ENCODE data around the gene SMG5. TPM values are rescaled to one million over a fixed set of nuclear protein-coding genes. Genes with fewer than 3 reads are reported as not detected.
"Not testable (repeated sequence)": the region's sequence is repeated elsewhere in the genome, so short reads cannot be mapped to it uniquely, and the experiment has no call there.

SMG5 gene, protein sequence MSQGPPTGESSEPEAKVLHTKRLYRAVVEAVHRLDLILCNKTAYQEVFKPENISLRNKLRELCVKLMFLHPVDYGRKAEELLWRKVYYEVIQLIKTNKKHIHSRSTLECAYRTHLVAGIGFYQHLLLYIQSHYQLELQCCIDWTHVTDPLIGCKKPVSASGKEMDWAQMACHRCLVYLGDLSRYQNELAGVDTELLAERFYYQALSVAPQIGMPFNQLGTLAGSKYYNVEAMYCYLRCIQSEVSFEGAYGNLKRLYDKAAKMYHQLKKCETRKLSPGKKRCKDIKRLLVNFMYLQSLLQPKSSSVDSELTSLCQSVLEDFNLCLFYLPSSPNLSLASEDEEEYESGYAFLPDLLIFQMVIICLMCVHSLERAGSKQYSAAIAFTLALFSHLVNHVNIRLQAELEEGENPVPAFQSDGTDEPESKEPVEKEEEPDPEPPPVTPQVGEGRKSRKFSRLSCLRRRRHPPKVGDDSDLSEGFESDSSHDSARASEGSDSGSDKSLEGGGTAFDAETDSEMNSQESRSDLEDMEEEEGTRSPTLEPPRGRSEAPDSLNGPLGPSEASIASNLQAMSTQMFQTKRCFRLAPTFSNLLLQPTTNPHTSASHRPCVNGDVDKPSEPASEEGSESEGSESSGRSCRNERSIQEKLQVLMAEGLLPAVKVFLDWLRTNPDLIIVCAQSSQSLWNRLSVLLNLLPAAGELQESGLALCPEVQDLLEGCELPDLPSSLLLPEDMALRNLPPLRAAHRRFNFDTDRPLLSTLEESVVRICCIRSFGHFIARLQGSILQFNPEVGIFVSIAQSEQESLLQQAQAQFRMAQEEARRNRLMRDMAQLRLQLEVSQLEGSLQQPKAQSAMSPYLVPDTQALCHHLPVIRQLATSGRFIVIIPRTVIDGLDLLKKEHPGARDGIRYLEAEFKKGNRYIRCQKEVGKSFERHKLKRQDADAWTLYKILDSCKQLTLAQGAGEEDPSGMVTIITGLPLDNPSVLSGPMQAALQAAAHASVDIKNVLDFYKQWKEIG
- total RNA-seq: 38.8 TPM

DNA sequence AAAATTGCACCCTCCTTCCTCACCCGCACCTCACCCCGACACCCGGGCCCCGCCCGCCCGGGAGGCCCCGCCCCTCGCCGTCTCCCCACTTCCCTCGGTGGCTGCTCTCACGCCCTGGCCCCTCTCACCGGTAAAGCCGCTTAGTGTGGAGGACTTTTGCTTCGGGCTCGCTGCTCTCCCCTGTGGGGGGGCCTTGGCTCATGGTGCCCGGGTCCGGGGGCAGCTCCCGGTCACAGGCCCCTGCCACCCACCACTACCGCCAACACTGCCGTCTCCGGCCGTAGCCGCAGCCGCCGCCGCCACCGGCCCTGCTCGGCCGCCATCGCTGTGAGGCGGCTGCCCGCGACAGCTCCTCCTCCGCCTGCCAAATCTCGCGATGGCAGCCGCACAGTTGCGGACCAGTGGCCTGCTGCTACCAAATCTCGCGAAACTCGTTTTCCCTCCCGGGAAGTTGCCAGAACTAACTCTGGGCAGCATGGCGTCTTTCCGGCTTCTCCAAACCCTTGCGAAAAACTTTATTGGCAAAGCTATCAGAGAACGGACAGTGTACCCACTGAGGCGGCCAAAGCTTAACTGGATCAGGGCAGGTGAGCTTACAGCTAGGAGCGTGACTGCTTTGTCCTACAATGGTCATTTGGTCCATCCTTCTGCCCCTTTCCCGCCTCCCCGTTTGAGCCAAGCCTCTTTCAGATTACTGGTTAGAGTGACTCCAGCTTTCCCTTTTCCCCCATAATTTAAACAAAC lies at the start of gene SMG5:
SMG5 (minus strand) TSS at position 347 of the 744 bp plus-strand sequence; CDS start at position 202, 145 bp downstream.
- Histone ChIP-seq H3K4me3 (ENCODE audit: low read length) (peak within 1 kb of the TSS; percentile 89), H3K9me3 (ENCODE audit: low read depth, low read length) (no peaks in the 10 kb centered on the region), H3K4me1 (ENCODE audit: insufficient read depth, low read length) (peaks cover 69% of the 10 kb centered on the region)

DNA sequence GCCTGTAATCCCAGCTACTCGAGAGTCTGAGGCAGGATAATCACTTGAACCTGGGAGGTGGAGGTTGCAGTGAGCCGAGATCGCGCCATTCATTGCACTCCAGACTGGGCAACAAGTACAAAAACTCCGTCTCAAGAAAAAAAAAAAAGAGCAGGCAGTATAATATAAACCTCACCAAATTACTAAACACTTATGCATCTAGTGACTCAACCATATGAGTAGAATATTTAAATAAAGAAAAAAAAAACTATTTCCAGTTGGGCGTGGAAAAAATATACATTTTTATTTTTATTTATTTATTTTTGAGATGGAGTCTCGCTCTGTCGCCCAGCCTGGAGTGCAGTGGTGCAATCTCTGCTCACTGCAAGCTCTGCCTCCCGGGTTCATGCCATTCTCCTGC lies 40.6 kb upstream of the SMG5 start:
- H3K4me1 ChIP-seq (ENCODE audit: insufficient read depth, low read length); H3K4me3 ChIP-seq (ENCODE audit: low read length); H3K27me3 ChIP-seq (ENCODE audit: insufficient read depth, low read length); H3K9me3 ChIP-seq (ENCODE audit: low read depth, low read length): not testable (repeated sequence)

More for the DNA sequence above, at the start of gene SMG5:
- H3K27me3 ChIP-seq (ENCODE audit: insufficient read depth, low read length): no peaks in the 10 kb centered on the region

DNA sequence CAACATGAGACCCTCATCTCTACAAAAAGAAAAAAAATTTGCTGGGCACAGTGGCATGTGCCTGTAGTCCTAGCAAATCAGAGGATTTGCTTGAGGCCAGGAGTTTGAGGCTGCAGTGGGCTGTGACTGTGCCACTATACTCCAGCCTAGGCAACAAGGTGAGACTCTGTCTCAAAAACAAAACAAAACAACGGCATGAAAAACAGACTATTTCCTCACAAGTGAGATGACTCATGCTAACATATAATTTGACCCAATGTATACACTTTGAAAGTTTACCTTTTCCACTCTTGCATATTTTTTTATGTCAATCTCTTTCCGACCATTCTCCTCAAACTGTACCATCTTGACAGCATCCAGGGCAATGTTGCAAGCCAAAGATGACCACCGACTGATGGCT lies 37.9 kb upstream of the SMG5 start:
- H3K27me3 ChIP-seq (ENCODE audit: insufficient read depth, low read length): no peaks in the 10 kb centered on the region
- no peak overlapping the region for H3K4me3 ChIP-seq (ENCODE audit: low read length)
- no peaks in the 10 kb centered on the region for H3K4me1 ChIP-seq (ENCODE audit: insufficient read depth, low read length)
- H3K9me3 ChIP-seq (ENCODE audit: low read depth, low read length): no peaks in the 10 kb centered on the region

GRCh38 chr1:156319664-156320063 lies 37.0 kb upstream of the SMG5 start:
- Histone ChIP-seq H3K27me3 (ENCODE audit: insufficient read depth, low read length) (no peaks in the 10 kb centered on the region), H3K4me3 (ENCODE audit: low read length) (no peak overlapping the region)

DNA sequence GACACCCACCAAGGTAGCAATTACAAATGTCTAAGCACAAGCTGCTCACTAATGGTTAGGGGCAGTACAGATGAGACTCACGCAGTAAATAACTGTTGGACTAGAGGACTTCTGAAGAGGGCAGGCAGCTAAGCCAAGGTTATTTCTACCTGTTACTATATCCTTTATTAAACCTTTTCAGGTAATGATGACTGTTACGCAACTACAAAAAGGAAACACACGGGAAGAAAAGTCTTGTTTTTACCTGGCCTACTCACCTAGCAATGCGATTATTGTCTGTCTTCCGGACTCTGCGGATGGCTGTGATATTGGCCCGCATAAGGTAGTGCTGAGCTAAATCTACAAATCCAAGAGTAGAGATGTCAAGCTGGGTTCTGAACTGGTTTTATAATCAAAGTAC lies 34.3 kb upstream of the SMG5 start:
- Histone ChIP-seq H3K4me3 (ENCODE audit: low read length) (no peak overlapping the region), H3K9me3 (ENCODE audit: low read depth, low read length) (no peaks in the 10 kb centered on the region), H3K4me1 (ENCODE audit: insufficient read depth, low read length) (no peaks in the 10 kb centered on the region), H3K27me3 (ENCODE audit: insufficient read depth, low read length) (no peaks in the 10 kb centered on the region)

More at GRCh38 chr1:156319664-156320063, 37.0 kb upstream of the SMG5 start:
- Histone ChIP-seq H3K9me3 (ENCODE audit: low read depth, low read length) (no peaks in the 10 kb centered on the region), H3K4me1 (ENCODE audit: insufficient read depth, low read length) (no peaks in the 10 kb centered on the region)

DNA sequence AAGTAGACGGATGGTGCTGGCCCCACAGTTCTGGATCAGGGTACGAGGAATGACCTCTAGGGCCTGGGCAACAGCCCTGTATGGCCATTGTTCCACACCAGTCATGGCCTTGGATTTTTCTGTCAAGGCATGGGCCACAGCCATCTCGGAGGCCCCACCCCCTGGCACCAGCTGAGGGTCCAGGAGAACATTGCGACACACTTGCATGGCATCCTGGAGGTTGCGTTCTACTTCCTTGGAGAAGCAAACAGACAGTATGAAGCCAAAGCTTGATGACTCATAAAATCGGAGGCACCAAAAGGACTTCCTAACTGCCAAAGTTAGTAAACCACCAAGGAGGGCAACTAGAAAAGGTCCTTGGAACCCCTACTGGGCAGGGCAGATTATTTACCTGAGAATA lies 28.3 kb upstream of the SMG5 start:
- Histone ChIP-seq H3K4me1 (ENCODE audit: insufficient read depth, low read length) (peaks cover 6% of the 10 kb centered on the region), H3K4me3 (ENCODE audit: low read length) (no peak overlapping the region), H3K27me3 (ENCODE audit: insufficient read depth, low read length) (no peaks in the 10 kb centered on the region), H3K9me3 (ENCODE audit: low read depth, low read length) (no peaks in the 10 kb centered on the region)

DNA sequence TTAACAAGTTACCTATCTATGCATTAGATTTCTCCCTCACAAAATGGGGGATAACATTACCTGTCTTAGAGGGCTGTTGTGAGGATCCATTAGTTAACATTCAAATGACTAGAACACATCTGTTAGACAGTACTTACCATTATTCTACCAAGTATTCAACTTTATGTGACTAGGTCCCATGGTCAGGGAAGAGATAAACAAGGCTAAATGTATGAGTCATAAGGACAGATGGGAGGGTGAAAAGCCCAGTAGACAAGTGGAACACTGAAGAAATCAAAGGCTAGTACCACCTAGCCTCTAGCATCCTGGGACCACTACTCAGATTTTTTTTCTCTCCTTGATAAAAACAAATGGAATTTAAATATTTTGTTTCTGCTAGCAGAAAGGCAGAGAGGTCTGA lies 25.5 kb upstream of the SMG5 start:
- Histone ChIP-seq H3K9me3 (ENCODE audit: low read depth, low read length) (no peaks in the 10 kb centered on the region), H3K4me1 (ENCODE audit: insufficient read depth, low read length) (peaks cover 6% of the 10 kb centered on the region), H3K27me3 (ENCODE audit: insufficient read depth, low read length) (no peaks in the 10 kb centered on the region), H3K4me3 (ENCODE audit: low read length) (no peak overlapping the region)

- Histone ChIP-seq H3K4me3 (ENCODE audit: low read length) (no peak overlapping the region), H3K9me3 (ENCODE audit: low read depth, low read length) (no peaks in the 10 kb centered on the region), H3K27me3 (ENCODE audit: insufficient read depth, low read length) (no peaks in the 10 kb centered on the region), H3K4me1 (ENCODE audit: insufficient read depth, low read length) (no peaks in the 10 kb centered on the region)
These were observed 22.6 kb upstream of the SMG5 start for GRCh38 chr1:156305215-156305614.

DNA sequence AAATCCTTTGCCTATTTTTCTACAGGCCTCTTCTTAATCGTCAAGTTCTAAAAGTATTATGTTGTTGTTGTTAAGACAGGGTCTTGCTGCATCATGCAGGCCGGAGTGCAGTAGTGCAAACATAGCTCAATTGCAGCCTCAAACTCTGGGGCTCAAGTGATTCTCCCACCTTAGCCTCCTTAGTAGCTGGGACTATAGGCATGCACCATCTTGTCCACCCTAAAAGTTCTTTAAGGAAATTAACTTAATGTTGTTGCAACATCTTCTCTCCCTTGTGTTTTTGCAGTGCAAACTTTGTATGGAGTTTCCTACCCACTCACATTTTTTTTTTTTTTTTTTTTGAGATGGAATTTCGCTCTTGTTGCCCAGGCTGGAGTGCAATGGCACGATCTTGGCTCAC lies 20.6 kb upstream of the SMG5 start:
- no peak overlapping the region for H3K4me3 ChIP-seq (ENCODE audit: low read length)
- H3K9me3 ChIP-seq (ENCODE audit: low read depth, low read length): no peaks in the 10 kb centered on the region
- no peaks in the 10 kb centered on the region for H3K4me1 ChIP-seq (ENCODE audit: insufficient read depth, low read length)
- no peaks in the 10 kb centered on the region for H3K27me3 ChIP-seq (ENCODE audit: insufficient read depth, low read length)

GRCh38 chr1:156298852-156299357 lies 16.3 kb upstream of the SMG5 start, which contains the start of gene VHLL:
TSS of gene VHLL (minus strand) at chr1:156299307. CDS start at chr1:156299189, 118 bp downstream.
- H3K9me3 ChIP-seq (ENCODE audit: low read depth, low read length): no peaks in the 10 kb centered on the region
- no peaks in the 10 kb centered on the region for H3K27me3 ChIP-seq (ENCODE audit: insufficient read depth, low read length)
- peaks cover 18% of the 10 kb centered on the region for H3K4me1 ChIP-seq (ENCODE audit: insufficient read depth, low read length)
- no peak within 1 kb of the TSS for H3K4me3 ChIP-seq (ENCODE audit: low read length)

DNA sequence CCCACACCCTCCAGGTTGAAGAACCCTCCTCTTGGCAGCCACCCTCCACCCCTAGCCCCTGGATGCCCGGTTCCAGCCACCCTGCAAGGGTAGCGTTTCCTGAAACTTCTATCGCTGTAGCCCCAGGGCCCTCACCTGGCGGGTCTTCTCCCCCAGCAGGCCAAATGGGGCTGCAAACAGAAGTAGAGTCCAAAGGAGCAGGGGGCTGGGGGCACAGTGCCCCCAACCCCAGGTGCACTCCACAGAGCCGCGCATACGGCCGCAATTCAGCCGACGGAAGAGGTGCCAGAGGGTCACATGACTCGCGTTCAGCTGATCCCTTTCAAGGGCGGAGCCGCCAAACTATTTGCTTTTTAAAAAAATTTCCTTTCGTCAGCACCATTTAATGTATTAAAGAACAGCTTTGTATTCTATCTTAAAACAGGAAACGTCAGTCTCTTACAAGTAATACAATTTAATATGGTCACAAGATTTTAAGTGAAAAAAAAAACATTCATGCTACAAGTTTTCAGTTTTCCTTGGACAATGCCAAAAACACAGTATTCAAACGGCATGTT lies 12.8 kb upstream of the SMG5 start, which contains the start of gene GLMP:
GLMP (minus strand) TSS at position 289 of the 557 bp plus-strand sequence; CDS start at position 255, 34 bp downstream.
- Histone ChIP-seq H3K27me3 (ENCODE audit: insufficient read depth, low read length) (no peaks in the 10 kb centered on the region), H3K4me3 (ENCODE audit: low read length) (peak within 1 kb of the TSS; percentile 50), H3K4me1 (ENCODE audit: insufficient read depth, low read length) (peaks cover 30% of the 10 kb centered on the region), H3K9me3 (ENCODE audit: low read depth, low read length) (no peaks in the 10 kb centered on the region)

- Histone ChIP-seq H3K9me3 (ENCODE audit: low read depth, low read length) (no peaks in the 10 kb centered on the region), H3K27me3 (ENCODE audit: insufficient read depth, low read length) (no peaks in the 10 kb centered on the region), H3K4me3 (ENCODE audit: low read length) (no peak overlapping the region)
These were observed 11.3 kb upstream of the SMG5 start for GRCh38 chr1:156293895-156294294.

GRCh38 chr1:156293098-156293434 lies 10.4 kb upstream of the SMG5 start:
- H3K4me3 ChIP-seq (ENCODE audit: low read length): no peak overlapping the region
- no peaks in the 10 kb centered on the region for H3K9me3 ChIP-seq (ENCODE audit: low read depth, low read length)
- H3K27me3 ChIP-seq (ENCODE audit: insufficient read depth, low read length): no peaks in the 10 kb centered on the region
- H3K4me1 ChIP-seq (ENCODE audit: insufficient read depth, low read length): peaks cover 30% of the 10 kb centered on the region

More at GRCh38 chr1:156293895-156294294, 11.3 kb upstream of the SMG5 start:
- peaks cover 30% of the 10 kb centered on the region for H3K4me1 ChIP-seq (ENCODE audit: insufficient read depth, low read length)

Data from mononuclear cell (primary cell).